HCT116 (cell line): ENCODE results near the gene NUMA1.

Experiments
- CEBPB ChIP-seq: IDR thresholded peaks from 2 replicates; pipeline ENCODE4 v1.6.1; 2012; ENCODE audit warnings: low read depth
- EZH2 ChIP-seq: fragments of 200-600 bp; sonication (generic); IDR thresholded peaks from 2 replicates; pipeline ENCODE4 v1.6.1; 2017; ENCODE audit warnings: antibody characterized with exemption, mixed run types
- EZH2phosphoT487 ChIP-seq: fragments of 200-600 bp; IDR thresholded peaks from 2 replicates; pipeline ENCODE4 v1.6.1; 2018; ENCODE audit warnings: antibody characterized with exemption, borderline replicate concordance
- FOSL1 ChIP-seq: IDR thresholded peaks from 2 replicates; pipeline ENCODE4 v1.6.1; 2012; ENCODE audit warnings: low read depth
- JUND ChIP-seq: IDR thresholded peaks from 2 replicates; pipeline ENCODE4 v1.6.1; 2012
- MAX ChIP-seq: IDR thresholded peaks from 2 replicates; pipeline ENCODE4 v1.6.1; 2012
- POLR2A ChIP-seq: IDR thresholded peaks from 2 replicates; pipeline ENCODE4 v1.7.0; 2011; ENCODE audit warnings: borderline replicate concordance; ENCODE audit not compliant: insufficient read depth, insufficient read length; ENCODE audit errors: extremely low read depth
- POLR2AphosphoS5 ChIP-seq: IDR thresholded peaks from 2 replicates; pipeline ENCODE4 v1.6.1; 2011; ENCODE audit warnings: mild to moderate bottlenecking, low read depth, low read length, moderate library complexity
- RAD21 ChIP-seq: IDR thresholded peaks from 2 replicates; pipeline ENCODE4 v1.6.1; 2012; ENCODE audit warnings: low read depth, mild to moderate bottlenecking
- SIN3A ChIP-seq: IDR thresholded peaks from 2 replicates; pipeline ENCODE4 v1.6.1; 2012; ENCODE audit warnings: low read depth
- ZBTB33 ChIP-seq: IDR thresholded peaks from 2 replicates; pipeline ENCODE4 v1.6.1; 2011; ENCODE audit warnings: mild to moderate bottlenecking, low read length, moderate library complexity; ENCODE audit not compliant: insufficient replicate concordance; ENCODE audit errors: extremely low read depth
- ZNF274 ChIP-seq: fragments of 200-500 bp; sonication (Bioruptor generic); IDR thresholded peaks from 2 replicates; pipeline ENCODE4 v1.6.1; 2014; ENCODE audit warnings: mild to moderate bottlenecking, low read depth, low read length, inconsistent platforms
- TF ChIP-seq, protein P1 (sequence below), 3 experiments: fragments of 200-600 bp in 1 of 3; sonication (generic) in 1 of 3; IDR thresholded peaks in 2 of 3; conservative IDR thresholded peaks in 1 of 3; 2 replicates each; pipeline ENCODE4 v1.5.1; 2012 to 2017; ENCODE audit warnings: low read depth in 2 of 3, low read length in 2 of 3, antibody characterized with exemption in 1 of 3, borderline replicate concordance in 1 of 3, control low read depth in 1 of 3, mild to moderate bottlenecking in 1 of 3, mixed read lengths in 1 of 3, mixed run types in 1 of 3, moderate library complexity in 1 of 3; ENCODE audit not compliant: insufficient read depth in 1 of 3

DNA sequence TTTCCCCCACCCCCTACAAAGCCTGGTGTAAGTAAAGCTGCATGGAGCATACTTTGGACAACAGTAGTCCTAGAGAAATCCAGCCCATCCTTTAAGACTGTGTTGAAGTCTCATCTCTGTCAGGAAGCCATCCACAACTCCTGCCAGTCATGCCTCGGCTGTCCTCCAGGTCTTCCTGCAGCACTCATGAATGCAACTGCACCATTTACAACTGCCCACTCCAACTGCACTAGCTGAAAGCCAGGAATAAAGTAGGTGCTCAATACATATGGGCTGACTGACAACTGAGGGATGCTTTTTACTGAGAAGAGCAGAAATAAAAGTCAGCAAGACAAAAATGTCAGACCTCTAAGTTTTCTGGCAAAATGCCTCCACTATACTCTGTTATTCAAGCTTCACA is 54.3 kb downstream of the NUMA1 start:
- no peak for TF ChIP-seq RAD21
- TF ChIP-seq POLR2A = no peak
- TF ChIP-seq, protein P1, sequence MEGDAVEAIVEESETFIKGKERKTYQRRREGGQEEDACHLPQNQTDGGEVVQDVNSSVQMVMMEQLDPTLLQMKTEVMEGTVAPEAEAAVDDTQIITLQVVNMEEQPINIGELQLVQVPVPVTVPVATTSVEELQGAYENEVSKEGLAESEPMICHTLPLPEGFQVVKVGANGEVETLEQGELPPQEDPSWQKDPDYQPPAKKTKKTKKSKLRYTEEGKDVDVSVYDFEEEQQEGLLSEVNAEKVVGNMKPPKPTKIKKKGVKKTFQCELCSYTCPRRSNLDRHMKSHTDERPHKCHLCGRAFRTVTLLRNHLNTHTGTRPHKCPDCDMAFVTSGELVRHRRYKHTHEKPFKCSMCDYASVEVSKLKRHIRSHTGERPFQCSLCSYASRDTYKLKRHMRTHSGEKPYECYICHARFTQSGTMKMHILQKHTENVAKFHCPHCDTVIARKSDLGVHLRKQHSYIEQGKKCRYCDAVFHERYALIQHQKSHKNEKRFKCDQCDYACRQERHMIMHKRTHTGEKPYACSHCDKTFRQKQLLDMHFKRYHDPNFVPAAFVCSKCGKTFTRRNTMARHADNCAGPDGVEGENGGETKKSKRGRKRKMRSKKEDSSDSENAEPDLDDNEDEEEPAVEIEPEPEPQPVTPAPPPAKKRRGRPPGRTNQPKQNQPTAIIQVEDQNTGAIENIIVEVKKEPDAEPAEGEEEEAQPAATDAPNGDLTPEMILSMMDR (IDR thresholded peaks at IDR 0.05 in 2 of 3, conservative IDR thresholded peaks at IDR 0.05 in 1 of 3; ENCODE audit: borderline replicate concordance in 1 of 3, insufficient read depth in 1 of 3, low read depth in 2 of 3, low read length in 2 of 3) = no peak
- no peak for TF ChIP-seq EZH2phosphoT487
- no peak for TF ChIP-seq FOSL1
- TF ChIP-seq ZNF274 = no peak
- TF ChIP-seq CEBPB = no peak
- TF ChIP-seq EZH2 = no peak
- TF ChIP-seq JUND = no peak
- no peak for TF ChIP-seq POLR2AphosphoS5
- no peak for TF ChIP-seq ZBTB33
- TF ChIP-seq SIN3A = no peak
- TF ChIP-seq MAX = no peak
